HK-2 (cell line): Measurements from ENCODE around the gene CHST11.

ENCODE experiments used
- DNase-seq: peaks from one replicate; pipeline ENCODE4 v3.0.0-alpha.2; 2018; ENCODE audit not compliant: unreplicated experiment

Gene CHST11

GRCh38 chr12:104460041-104460719 lies 3.4 kb downstream of the CHST11 start:
- no peak for DNase-seq

DNA sequence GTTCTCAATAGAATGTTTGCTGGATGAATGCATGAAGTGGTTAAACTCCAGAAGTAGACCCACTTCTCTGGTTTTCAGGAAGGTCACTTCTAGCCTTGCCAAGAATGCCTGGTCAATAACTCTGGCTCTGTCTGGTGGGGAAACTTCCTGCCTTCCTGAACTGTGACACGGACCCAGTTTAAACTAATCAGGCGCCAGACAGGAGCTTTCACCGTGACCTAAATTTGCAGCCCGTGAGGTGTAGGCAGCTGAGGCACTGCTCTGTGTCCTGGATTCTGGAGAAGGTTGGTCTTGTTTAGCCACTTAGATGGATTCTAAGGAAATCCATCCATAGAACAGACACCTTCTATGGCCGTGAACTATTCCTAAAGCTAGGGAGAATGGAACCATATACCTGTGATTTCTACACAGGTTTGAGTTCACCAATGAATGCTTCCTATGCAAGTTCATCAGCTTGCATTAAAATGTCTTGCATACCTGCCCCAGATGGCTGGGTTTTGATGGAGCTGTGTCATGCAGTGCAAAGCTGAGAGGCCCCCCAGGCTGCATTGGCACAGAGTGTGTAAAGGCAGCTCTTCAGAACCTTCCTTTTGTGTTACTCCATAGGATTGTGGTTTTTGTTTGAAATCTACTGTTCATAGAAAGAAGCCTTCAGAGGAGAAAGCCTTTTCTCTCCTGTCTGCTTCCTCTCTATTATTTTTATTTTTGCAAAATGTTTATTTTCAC lies 4.4 kb downstream of the CHST11 start:
- no peak for DNase-seq

GRCh38 chr12:104462325-104462724 lies 5.6 kb downstream of the CHST11 start:
- no peak for DNase-seq

DNA sequence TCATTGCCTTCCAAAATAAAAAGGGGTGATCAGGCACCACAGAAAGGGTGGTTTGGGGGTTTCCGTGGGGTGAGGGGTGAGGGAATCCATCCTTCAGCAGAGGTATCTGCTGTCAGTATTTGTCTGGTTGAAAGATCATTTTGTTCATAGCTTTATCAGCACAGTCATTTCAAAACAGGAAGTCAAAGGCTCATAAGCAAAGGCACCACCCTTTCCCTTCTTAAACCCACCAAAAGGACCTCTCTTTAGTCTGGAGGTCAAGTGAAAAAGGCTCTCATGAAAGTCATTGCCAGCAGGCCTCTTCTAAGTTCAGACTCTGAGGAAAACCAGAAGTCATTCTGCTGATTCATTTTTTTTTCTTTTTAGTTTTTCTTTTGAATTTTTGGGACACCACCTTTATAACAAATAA lies 6.2 kb downstream of the CHST11 start:
- DNase-seq = no peak

DNA sequence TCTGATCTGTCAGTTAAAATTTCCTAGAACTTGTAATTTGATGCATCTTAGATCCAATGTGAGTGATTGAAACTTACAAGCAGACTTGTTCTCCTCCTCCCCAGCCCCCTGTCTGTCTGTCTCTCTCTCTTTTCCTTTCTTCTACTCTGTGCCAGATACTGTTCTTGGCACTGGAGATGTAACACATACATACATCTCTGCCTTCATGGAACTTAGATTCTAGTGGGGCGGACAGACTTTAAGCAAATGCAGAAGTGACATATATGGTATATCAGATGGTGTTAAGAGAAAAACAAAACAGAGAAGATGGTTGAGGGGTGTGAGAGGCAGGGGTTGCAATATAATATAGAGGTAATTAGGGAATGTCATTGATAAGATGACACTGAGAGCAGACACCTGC lies 6.6 kb downstream of the CHST11 start:
- no peak for DNase-seq

DNA sequence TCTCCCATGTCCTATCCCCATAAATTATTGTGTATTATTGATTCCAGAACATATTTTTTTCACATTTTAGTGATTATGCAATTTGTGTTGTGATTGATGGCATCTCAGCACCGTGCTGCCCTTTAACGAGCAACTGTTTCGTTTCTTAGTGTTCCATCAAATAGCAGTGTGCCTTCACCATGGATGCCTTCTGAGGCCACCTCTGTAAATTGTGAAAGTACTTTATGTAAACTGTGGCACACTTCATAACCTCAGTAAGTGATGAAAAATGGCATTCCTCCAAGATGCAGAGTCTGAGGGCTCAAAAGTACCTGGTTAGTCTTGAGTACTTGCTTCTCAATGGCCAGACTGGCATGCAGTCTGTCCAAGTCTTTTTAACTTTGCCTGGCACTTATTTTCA lies 8.2 kb downstream of the CHST11 start:
- no peak for DNase-seq

- DNase-seq = no peak
Measured at GRCh38 chr12:104466709-104467345, 10.1 kb downstream of the CHST11 start.

- DNase-seq = no peak
Measured at GRCh38 chr12:104467346-104467837, 10.6 kb downstream of the CHST11 start.

- no peak for DNase-seq
Measured at GRCh38 chr12:104468371-104468770, 11.6 kb downstream of the CHST11 start.

DNA sequence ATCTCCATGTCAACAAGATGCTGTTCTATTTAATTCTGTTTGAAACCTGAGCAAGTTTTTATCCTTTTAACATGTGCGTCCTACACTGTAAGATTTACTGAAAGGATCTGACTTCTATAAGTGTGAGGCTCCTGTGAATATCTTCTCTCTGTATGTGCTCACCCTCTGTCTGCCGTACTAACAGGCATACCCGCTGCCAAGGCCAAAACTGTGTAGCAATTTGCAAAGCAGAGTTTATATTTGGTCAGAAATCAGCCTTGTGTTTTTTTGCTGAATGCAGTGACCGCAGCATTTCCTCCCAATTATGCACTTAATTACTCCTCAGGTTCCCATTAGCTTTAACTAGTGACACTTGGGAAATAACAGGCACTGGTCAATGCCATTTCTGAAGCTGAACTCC lies 12.3 kb downstream of the CHST11 start:
- no peak for DNase-seq

- DNase-seq = no peak
Measured at GRCh38 chr12:104469523-104469922, 12.8 kb downstream of the CHST11 start.

DNA sequence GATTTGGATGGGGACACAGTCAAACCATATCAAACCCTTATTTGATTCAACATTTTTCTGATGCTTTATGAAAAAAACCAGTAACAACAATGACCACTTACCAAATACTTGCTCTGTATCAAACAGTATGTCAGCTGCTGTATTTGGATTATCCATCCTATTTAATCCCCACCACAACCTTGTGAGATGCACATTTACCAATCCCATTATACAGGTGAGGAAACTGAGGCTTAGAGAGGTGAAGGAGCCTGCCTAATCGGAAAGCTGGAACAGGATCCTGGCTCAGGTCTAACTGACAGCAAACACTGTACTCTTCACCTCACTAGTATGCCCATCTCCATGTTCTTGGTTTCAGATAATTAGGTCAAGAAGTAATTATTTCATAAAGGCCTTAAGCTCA lies 13.8 kb downstream of the CHST11 start:
- DNase-seq = no peak

DNA sequence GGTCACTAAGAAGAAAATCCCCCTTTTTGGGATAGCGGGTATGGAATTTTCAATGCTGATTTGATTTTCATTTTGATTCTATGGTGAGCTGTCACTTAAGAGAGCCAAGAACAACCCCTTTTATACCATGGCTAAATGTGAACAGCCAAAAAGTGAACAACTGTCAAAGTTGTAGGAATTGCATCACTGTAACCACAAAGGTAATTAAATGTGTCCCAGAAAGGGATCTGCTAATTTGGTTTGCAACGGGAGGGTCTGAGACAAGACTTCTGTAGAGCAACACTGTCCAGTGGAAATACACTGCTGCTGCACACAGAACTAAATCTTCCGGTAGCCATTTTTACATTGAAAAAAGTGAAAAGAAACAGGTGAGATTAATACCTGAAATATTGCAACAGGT lies 14.6 kb downstream of the CHST11 start:
- DNase-seq = no peak

DNA sequence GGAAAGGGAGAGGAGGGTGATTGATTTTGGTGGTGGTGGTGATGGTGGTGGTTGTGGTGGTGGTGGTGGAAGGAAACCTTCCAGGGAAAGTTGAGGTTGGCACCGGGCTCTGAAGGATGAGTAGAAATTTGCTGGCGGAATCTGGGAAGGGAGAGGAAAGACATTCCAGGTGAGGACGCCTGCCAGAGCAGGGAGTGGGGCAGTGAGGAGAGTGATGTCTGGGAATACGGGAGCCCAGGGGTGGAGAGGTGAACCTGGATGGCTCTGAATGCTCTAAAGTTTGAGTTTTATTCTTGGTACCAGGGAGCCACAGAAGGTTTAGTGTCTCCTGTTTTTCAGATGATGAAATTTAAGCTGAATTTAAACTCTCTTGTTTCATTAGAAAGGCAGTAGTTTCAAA lies 16.0 kb downstream of the CHST11 start:
- no peak for DNase-seq

DNA sequence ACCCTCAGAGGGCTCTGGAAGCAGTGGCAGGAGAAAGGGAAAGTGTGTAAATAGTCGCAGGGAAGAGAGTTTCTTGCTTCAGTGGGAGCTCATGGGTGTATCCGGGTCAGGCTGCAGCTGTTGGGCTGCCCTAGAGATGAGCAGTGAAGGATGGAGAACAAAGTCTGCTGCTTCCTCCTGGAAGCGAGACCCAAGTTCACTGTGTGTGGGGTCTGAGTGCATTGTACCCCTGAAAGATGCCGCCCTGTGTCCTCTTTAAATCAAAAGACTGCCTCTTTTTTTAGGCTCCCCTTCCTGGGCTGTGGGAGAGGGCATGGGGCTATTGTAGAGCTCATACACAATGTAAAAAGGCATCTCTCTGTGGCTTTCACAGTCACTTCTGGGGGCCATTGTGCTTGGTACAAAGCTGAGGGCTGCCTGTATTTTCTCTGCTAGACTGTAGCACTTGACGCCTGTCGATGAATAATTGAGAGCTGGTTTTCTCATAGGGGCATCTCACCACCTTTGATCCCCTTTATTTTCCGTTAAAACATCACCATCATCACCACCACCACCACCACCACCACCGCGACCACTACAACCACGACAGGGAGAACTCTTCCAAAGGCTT lies 16.7 kb downstream of the CHST11 start:
- DNase-seq = no peak

DNA sequence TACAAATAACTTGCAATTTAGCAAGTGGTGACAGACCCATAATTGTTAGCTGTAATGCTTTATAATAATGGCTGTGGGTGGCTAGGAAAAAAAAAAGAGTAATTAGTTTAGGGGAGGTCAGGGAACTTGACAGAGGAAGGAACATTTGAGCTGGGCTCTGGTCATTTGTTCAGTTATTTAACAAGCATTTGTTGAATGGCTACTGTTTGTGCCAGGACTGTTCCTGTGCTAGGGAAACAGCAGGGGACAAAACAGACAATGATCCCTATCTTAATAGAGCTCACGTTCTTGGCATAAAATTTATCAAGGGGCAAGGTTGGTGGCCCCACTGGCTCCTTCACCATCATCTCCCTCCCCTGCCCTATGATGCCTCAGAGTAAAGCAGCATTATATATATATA lies 18.5 kb downstream of the CHST11 start:
- DNase-seq = no peak

- no peak for DNase-seq
Measured at GRCh38 chr12:104477510-104478390, 21.0 kb downstream of the CHST11 start.

DNA sequence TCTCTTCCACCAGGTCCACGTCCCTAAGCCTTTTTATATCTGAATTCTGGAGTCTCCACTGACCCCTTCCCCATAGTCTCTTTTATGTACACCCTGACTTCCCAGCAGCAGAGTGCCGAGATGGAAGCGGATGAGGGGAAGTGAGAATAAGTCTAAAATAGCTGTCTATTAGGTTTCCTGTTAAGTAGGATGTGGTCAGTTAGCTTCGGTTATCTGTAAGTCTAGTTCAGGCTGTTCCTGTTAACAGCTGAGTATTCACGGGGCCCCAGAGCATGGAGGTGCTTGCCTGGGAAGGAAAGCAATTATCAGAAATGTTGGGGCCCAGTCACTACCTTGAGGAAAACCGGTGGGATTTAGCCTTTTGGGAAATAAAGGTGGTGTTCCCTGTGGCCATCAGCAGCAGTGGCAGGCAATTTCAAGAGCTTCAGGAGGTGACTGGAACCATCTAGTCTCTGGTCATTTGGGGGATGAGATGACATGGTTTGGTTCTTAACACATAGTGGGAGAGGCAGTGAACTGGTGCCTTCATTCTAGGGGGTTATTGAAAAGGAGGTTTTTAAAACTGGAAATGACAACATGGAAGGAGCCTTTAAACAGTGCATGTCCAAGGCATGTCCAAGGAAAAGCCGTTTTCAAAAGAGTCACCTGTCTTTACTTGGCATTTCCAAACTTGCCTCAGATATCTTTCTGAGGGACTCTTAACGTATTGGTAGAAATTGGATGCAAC lies 21.8 kb downstream of the CHST11 start:
- DNase-seq = no peak

DNA sequence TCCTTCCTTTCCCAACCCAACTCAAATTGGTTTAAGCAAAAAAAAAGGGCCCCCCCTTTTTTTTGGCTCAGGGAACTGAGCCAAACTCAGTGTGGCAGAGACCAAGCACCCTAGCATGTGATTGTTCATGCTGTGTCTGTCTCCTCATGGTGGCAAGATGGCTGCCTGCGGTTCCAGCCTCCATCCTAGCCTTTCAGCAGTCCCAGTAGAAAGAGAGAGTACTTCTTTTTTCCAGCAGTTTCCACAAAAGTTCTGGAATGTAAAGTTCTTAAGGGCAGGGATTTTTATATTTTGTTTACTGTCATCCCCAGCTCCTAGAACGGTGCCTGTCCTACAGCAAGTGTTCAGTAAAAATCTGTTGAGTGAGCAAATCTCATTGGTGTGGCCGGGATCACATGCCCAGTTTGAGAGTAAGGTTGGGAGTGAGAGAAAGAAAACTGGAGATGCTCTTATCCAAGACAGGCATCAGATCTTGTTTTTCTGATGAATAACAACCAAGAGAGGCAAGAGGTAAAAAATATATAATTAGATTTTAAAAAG lies 22.4 kb downstream of the CHST11 start:
- DNase-seq = no peak

- DNase-seq = no peak
Measured at GRCh38 chr12:104480012-104480411, 23.3 kb downstream of the CHST11 start.
